ENCODE data around the gene TGM2. TPM values are rescaled to one million over a fixed set of nuclear protein-coding genes. Genes with fewer than 3 reads are reported as not detected.

TGM2 gene
- polyA plus RNA-seq, 1 donor from 2014 or later, result not detected

- Histone ChIP-seq H3K27ac (ENCODE audit: low read length) (no peak overlapping the region), H3K4me2 (ENCODE audit: low read length) (no peak overlapping the region), H3K9ac (ENCODE audit: low read length) (no peak overlapping the region), H4K20me1 (ENCODE audit: insufficient read depth) (no peaks in the 10 kb centered on the region), H3F3A (ENCODE audit: insufficient read depth, low read length, poor library complexity, severe bottlenecking) (no peaks in the 10 kb centered on the region), H2AFZ (ENCODE audit: low read depth, low read length) (no peak overlapping the region), H3K9me3 (ENCODE audit: low read length) (no peaks in the 10 kb centered on the region), H3K9me2 (ENCODE audit: insufficient read depth, low read length) (no peaks in the 10 kb centered on the region), H3K27me3 (ENCODE audit: insufficient read depth, low read depth, low read length) (no peaks in the 10 kb centered on the region), H3K36me3 (ENCODE audit: insufficient read depth, low read length) (no peaks in the 10 kb centered on the region), H3K4me3 (ENCODE audit: low read length) (no peak overlapping the region), H3K79me2 (replicated peaks; ENCODE audit: insufficient read depth, low read length) (no peaks in the 10 kb centered on the region)
- TF ChIP-seq TAF1 (IDR thresholded peaks at IDR 0.05; ENCODE audit: low read depth) (no peak), MXI1 (conservative IDR thresholded peaks at IDR 0.05; ENCODE audit: poor library complexity, severe bottlenecking) (no peak), SMC3 (conservative IDR thresholded peaks at IDR 0.05; ENCODE audit: poor library complexity) (no peak), EP300 (conservative IDR thresholded peaks at IDR 0.05; ENCODE audit: poor library complexity, severe bottlenecking) (no peak), RAD21 (conservative IDR thresholded peaks at IDR 0.05) (no peak), EZH2 (IDR thresholded peaks at IDR 0.05; ENCODE audit: borderline replicate concordance, insufficient read depth, low read length, poor library complexity, severe bottlenecking) (no peak), REST (IDR thresholded peaks at IDR 0.05; ENCODE audit: borderline replicate concordance) (no peak), POLR2AphosphoS5 (IDR thresholded peaks at IDR 0.05) (no peak)
- TF ChIP-seq, protein P1, sequence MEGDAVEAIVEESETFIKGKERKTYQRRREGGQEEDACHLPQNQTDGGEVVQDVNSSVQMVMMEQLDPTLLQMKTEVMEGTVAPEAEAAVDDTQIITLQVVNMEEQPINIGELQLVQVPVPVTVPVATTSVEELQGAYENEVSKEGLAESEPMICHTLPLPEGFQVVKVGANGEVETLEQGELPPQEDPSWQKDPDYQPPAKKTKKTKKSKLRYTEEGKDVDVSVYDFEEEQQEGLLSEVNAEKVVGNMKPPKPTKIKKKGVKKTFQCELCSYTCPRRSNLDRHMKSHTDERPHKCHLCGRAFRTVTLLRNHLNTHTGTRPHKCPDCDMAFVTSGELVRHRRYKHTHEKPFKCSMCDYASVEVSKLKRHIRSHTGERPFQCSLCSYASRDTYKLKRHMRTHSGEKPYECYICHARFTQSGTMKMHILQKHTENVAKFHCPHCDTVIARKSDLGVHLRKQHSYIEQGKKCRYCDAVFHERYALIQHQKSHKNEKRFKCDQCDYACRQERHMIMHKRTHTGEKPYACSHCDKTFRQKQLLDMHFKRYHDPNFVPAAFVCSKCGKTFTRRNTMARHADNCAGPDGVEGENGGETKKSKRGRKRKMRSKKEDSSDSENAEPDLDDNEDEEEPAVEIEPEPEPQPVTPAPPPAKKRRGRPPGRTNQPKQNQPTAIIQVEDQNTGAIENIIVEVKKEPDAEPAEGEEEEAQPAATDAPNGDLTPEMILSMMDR (IDR thresholded peaks at IDR 0.05; ENCODE audit: poor library complexity, severe bottlenecking), result no peak
These were observed 27.5 kb downstream of the TGM2 start for GRCh38 chr20:38137441-38138037.

DNA sequence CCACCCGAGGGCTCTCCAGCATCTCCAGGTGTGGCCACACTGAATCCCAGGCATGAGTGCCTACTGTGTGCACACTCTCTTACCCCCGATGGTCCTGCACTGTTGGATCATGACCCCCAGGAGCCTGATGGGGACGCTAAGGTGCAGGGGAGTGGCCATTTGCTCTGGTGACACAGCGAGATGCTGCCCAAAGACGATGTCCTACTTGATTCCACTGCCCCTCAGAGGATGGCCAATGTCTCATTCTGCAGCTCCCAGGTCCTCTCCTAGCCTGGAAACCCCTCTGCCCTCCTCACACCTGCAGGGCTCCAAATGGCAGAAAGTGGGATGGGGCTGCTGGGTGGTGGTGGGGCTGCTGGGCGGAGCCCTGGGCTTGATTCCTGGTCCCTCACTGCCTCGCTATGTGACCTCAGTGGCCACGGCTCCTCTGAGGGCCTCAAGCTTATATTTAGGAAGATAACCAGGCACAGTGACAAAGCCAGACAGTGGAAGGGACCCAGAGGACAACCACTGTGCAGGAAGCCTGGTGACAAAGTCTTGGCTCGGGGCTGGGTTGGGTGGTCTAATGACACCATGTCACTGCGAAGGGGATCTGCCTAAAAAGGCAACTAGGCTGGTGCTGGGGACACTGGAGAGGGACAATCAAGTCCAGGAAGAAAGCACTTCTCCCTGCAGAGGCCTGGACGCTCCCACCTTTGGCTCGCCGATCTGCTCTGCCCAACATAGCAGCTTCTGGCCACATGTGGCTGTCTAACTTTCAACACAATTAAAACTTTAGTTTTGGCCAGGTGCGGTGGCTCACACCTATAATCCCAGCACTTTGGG, 28.4 kb downstream of the TGM2 start:
- Histone ChIP-seq H3K9me3 (ENCODE audit: low read length) (no peaks in the 10 kb centered on the region), H3K27me3 (ENCODE audit: insufficient read depth, low read depth, low read length) (no peaks in the 10 kb centered on the region), H3K4me3 (ENCODE audit: low read length) (no peak overlapping the region), H3K27ac (ENCODE audit: low read length) (no peak overlapping the region), H3F3A (ENCODE audit: insufficient read depth, low read length, poor library complexity, severe bottlenecking) (no peaks in the 10 kb centered on the region), H3K9ac (ENCODE audit: low read length) (no peak overlapping the region), H4K20me1 (ENCODE audit: insufficient read depth) (no peaks in the 10 kb centered on the region), H3K79me2 (replicated peaks; ENCODE audit: insufficient read depth, low read length) (no peaks in the 10 kb centered on the region), H3K9me2 (ENCODE audit: insufficient read depth, low read length) (no peaks in the 10 kb centered on the region), H2AFZ (ENCODE audit: low read depth, low read length) (no peak overlapping the region), H3K4me2 (ENCODE audit: low read length) (no peak overlapping the region), H3K36me3 (ENCODE audit: insufficient read depth, low read length) (no peaks in the 10 kb centered on the region)
- TF ChIP-seq RAD21 (conservative IDR thresholded peaks at IDR 0.05), result no peak

All from neural cell (in vitro differentiated cells).